Hepatocyte (in vitro differentiated cells): ENCODE results near the gene USP24.

Source experiments
- CTCF ChIP-seq: fragments of 200-600 bp; sonication (generic); IDR thresholded peaks from 2 replicates; pipeline ENCODE4 v1.5.1; 2016; ENCODE audit warnings: antibody characterized with exemption, mild to moderate bottlenecking; ENCODE audit not compliant: poor library complexity
- EZH2phosphoT487 ChIP-seq: fragments of 200-600 bp; sonication (generic); IDR thresholded peaks from one replicate; pipeline ENCODE4 v1.6.1; 2018; ENCODE audit warnings: antibody characterized with exemption, mild to moderate bottlenecking, low read depth, moderate library complexity; ENCODE audit not compliant: unreplicated experiment, severe bottlenecking

- no peak for TF ChIP-seq CTCF
- TF ChIP-seq EZH2phosphoT487: no peak
Measured at GRCh38 chr1:55128418-55128995, 86.7 kb downstream of the USP24 start.
